Coronary artery (tissue), 2 donors: ENCODE measurements around the gene PLXNA4.

ENCODE experiments used
- DNase-seq: peaks from one replicate; pipeline ENCODE4 v3.0.0-alpha.2; 2017; ENCODE audit warnings: low spot score
- H3K27ac ChIP-seq, 2 donors: fragments of 200-600 bp; sonication (generic); one replicate each; pipeline ENCODE4 v1.5.1; 2016 to 2019
- H3K4me3 ChIP-seq: fragments of 200-600 bp; sonication (generic); 2 replicates; pipeline ENCODE4 v1.5.1; 2016; ENCODE audit warnings: mild to moderate bottlenecking, moderate library complexity
- TF ChIP-seq, protein P1 (sequence below): fragments of 200-600 bp; sonication (generic); IDR thresholded peaks from one replicate; pipeline ENCODE4 v1.5.1; 2019; ENCODE audit warnings: antibody characterized with exemption

The PLXNA4 gene

DNA sequence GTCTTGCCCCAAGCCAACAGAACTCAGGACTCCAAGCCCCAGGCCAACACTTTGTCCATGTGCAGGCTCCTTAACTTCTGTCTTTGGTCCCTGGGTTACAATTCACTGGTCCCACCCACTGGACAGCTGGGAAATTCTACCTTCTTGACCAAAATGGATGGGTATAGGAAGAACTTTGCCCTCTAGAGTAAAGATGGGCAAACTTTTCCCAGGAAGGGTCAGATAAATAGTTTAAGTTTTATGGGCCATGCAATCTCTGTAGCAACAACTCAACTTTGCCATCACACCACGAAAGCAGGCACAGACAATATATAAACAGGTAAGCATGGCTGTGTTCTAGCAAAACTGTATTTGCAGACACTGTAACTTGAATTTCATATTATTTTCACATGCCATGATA is 147.1 kb downstream of the PLXNA4 start:
- Histone ChIP-seq H3K4me3 (no peak overlapping the region), H3K27ac (no peak overlapping the region)
- TF ChIP-seq, protein P1, sequence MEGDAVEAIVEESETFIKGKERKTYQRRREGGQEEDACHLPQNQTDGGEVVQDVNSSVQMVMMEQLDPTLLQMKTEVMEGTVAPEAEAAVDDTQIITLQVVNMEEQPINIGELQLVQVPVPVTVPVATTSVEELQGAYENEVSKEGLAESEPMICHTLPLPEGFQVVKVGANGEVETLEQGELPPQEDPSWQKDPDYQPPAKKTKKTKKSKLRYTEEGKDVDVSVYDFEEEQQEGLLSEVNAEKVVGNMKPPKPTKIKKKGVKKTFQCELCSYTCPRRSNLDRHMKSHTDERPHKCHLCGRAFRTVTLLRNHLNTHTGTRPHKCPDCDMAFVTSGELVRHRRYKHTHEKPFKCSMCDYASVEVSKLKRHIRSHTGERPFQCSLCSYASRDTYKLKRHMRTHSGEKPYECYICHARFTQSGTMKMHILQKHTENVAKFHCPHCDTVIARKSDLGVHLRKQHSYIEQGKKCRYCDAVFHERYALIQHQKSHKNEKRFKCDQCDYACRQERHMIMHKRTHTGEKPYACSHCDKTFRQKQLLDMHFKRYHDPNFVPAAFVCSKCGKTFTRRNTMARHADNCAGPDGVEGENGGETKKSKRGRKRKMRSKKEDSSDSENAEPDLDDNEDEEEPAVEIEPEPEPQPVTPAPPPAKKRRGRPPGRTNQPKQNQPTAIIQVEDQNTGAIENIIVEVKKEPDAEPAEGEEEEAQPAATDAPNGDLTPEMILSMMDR = no peak
- no peak for DNase-seq

DNA sequence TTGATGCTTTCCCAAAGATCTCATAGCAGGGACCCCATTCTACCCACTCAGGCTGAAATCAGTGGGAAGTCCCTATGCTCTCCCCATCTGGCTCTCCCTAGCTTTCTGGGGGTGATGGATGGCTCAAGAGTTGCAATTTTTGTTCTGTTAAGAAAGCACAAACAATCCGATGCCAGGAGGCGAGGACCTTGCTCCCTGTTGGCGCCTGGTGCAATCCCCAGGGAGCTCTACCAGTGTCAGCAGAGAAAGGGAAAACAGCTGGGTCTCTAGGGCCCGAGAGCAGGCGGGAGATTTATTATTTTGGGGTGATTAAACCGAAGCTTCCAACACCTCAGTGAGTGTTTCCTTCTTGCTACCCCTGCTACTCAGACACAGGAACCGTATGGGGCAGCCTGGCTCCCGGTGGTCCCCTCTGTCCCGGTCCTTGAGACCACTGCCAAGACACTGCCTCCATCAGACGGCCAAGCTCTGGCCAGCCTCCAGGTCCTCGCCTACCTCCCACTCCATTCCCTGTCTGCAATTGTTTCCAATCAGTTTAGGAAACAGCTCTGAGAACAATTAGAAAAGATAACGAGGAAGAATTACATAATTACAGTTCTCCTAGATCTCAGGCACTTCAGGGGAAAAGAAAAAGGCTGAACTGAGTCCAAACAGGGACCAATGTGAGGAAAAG is 147.9 kb downstream of the PLXNA4 start:
- Histone ChIP-seq H3K4me3 (no peak overlapping the region), H3K27ac (peak overlapping the region in 1 of 2 donors; percentile 42)
- no peak for DNase-seq
- TF ChIP-seq, protein P1 = no peak

DNA sequence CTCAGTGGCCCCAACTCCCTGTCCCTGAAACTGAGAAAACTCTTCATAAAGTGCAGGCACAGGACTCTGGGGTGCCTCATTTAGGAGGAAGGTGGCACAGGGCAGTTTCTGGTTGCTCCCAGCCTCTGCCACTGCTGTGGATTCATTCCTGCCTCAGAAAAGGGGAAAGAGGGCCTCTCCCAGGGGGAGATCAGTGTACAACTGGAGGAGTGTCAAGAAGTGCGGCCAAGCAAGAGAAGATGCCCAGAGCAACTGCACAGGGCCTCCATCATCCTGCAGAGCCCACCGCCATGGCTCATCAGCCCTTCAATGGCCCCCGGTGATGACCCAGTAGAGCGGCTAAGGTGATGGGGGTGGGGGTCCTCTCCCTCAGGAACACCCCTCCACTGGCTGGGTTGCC is 150.3 kb downstream of the PLXNA4 start:
- no peak for DNase-seq
- H3K4me3 ChIP-seq = no peak overlapping the region
- TF ChIP-seq, protein P1 = no peak
- H3K27ac ChIP-seq = peak overlapping the region in 1 of 2 donors; percentile 50

DNA sequence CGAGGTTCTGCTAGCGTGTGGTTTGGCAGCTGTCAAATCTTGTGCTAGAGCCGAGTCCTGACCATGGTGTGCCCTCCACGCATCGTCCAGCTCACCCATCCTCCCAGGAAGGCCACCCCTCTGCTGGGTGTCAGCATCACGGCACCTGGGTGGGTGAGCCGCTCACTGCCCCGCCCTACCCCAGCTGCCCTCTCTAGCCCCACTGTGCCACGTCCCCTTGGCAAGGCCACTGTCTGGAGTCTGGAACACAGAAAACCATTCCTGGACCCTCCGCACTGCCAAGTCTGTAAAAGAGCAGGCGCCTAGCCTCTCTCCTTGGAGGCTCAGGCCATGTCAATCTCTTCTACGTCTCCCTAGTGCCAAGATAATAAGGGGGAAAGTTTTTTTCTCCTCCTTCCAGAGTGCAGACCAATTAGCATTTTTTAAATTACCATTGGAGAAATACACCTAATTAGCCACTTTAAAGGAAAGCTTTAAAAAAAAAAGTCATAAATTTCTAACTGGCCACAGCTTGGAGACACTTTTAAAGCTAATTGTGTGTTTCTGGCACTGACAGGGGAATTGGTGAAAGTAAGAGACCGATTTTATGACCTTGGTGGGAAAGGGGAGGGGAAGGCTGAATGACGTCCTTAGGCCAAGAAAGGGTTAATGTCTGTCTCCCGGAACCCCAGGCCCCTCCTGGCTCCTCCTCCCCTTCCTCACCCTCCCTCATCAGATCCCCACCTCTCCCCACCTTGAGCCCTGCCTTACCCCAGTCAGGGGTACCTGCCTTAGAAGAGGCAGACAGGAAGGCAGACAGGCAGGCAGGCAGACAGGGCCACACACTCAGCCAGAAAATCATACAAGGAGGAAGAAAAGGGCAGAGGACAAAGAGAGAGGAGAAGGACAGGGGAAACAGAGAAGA is 151.2 kb downstream of the PLXNA4 start:
- H3K27ac ChIP-seq = peak overlapping the region in 1 of 2 donors; percentile 50
- DNase-seq = no peak
- TF ChIP-seq, protein P1 = no peak
- no peak overlapping the region for H3K4me3 ChIP-seq

DNA sequence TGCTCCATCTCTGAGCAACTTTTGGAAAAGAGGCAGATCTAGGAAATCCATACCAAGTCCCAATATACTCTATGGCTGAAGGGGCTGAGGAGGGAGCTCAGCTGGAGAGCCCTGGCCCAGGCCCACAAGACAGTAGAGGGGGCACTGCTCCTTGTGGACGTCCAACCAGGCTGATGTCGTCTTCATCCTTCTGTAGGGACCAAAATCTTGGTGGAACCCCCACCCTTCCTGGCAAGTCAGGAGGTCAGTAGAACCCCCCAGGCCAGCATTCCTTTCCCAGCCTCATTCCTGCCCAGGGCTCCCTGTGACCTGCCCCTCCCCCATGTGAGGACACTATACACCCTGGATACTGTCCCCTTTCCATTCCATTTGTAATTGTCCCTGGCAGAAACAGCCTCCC is 152.0 kb downstream of the PLXNA4 start:
- TF ChIP-seq, protein P1 = no peak
- no peak overlapping the region for H3K4me3 ChIP-seq
- H3K27ac ChIP-seq = peak overlapping the region in 1 of 2 donors; percentile 66
- DNase-seq = no peak

DNA sequence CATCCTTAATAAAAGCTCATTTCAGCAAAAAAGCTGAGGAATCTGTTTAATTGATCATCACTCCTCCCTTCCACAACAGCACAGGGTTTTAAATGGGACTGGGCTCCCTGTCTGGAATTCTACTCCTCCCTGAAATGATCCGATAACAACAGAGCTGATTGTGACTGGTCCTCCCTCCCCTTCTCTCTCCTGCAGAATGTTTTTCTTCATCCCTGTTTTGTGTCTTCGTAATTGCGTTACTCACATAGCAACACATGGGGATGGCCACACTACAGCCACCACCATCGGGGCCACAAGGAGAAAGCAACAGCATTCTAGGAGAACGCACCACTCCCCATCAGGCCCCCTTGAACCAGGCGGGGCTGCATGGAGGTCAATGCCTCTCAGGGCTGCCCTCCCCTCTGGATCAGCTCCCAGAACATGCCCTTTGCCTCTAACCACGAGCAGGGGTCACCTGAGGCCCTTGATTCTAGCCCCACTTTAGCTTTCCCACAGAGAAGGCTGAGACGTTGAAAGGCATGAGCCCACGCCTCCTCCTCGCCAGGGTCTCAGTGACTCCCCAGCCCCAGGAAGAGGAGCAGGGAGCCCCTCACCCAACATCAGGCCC is 152.6 kb downstream of the PLXNA4 start:
- no peak for DNase-seq
- Histone ChIP-seq H3K27ac (peak overlapping the region in 1 of 2 donors; percentile 66), H3K4me3 (no peak overlapping the region)
- TF ChIP-seq, protein P1 = no peak
